OCI-LY7 (cell line): ENCODE data around the gene SND1. TPM values are rescaled to one million over a fixed set of nuclear protein-coding genes. Genes with fewer than 3 reads are reported as not detected.

Experiments used
- BruUV-seq: library from RNA; stranded (reverse); fragments of 400-500 nt; replicated peaks from 2 replicates; lab custom pipeline; 2021; lab: Mats Ljungman, UMichigan
- CTCF ChIA-PET: fragments of 300-600 bp; sonication (Branson Sonifier 250); formaldehyde crosslinking; loops from one replicate; lab custom pipeline; 2022; ENCODE audit warnings: antibody characterized with exemption; ENCODE audit not compliant: unreplicated experiment; lab: Charles Lee
- POLR2A ChIA-PET: fragments of 300-600 bp; sonication (Branson Sonifier 250); formaldehyde crosslinking; loops from one replicate; lab custom pipeline; 2022; ENCODE audit warnings: antibody characterized with exemption; lab: Charles Lee
- DNase-seq: peaks from one replicate; pipeline ENCODE4 v3.0.0-alpha.2; 2015; ENCODE audit warnings: low spot score
- H2AFZ ChIP-seq: fragments of 200-600 bp; sonication (generic), shearing (Covaris generic); 2 replicates; pipeline ENCODE4 v1.6.1; 2014; ENCODE audit warnings: mild to moderate bottlenecking, antibody characterized with exemption, low read length, moderate library complexity
- H3K27ac ChIP-seq: fragments of 200-600 bp; sonication (generic); 2 replicates; pipeline ENCODE4 v1.5.1; 2014; ENCODE audit warnings: mixed run types, low read depth, mild to moderate bottlenecking, moderate library complexity, low read length, inconsistent platforms; ENCODE audit not compliant: poor library complexity, severe bottlenecking
- H3K36me3 ChIP-seq: fragments of 200-600 bp; sonication (generic); 2 replicates; pipeline ENCODE4 v1.6.1; 2014; ENCODE audit warnings: mild to moderate bottlenecking, antibody characterized with exemption, low read length, moderate library complexity, mixed read lengths; ENCODE audit not compliant: insufficient read depth
- H3K4me1 ChIP-seq: fragments of 200-600 bp; sonication (generic); 2 replicates; pipeline ENCODE4 v1.5.1; 2014; ENCODE audit warnings: mild to moderate bottlenecking, low read length; ENCODE audit not compliant: insufficient read depth, poor library complexity, severe bottlenecking
- H3K4me2 ChIP-seq: fragments of 200-600 bp; sonication (generic); 2 replicates; pipeline ENCODE4 v1.6.1; 2014; ENCODE audit warnings: mild to moderate bottlenecking, low read length
- H3K4me3 ChIP-seq: fragments of 200-600 bp; sonication (generic); 2 replicates; pipeline ENCODE4 v1.5.1; 2014; ENCODE audit warnings: mild to moderate bottlenecking, low read depth, low read length; ENCODE audit not compliant: poor library complexity, severe bottlenecking
- H3K79me2 ChIP-seq: fragments of 200-600 bp; sonication (generic); 2 replicates; pipeline ENCODE4 v1.6.1; 2016; ENCODE audit warnings: low read depth, mild to moderate bottlenecking, low read length, moderate library complexity, mixed read lengths; ENCODE audit not compliant: insufficient read depth
- H3K9me2 ChIP-seq: fragments of 200-600 bp; sonication (generic); 2 replicates; pipeline ENCODE4 v1.6.1; 2016; ENCODE audit warnings: mild to moderate bottlenecking, low read length, mixed read lengths; ENCODE audit not compliant: insufficient read depth
- H3K9me3 ChIP-seq: fragments of 200-600 bp; sonication (generic); 2 replicates; pipeline ENCODE4 v1.6.1; 2014; ENCODE audit warnings: mild to moderate bottlenecking, mixed run types, low read length, mixed read lengths
- H4K20me1 ChIP-seq: fragments of 200-600 bp; sonication (generic); 2 replicates; pipeline ENCODE4 v1.6.1; 2014; ENCODE audit warnings: mild to moderate bottlenecking, antibody characterized with exemption, low read length, moderate library complexity, mixed read lengths; ENCODE audit not compliant: insufficient read depth
- CTCF ChIP-seq: fragments of 200-600 bp; sonication (generic); conservative IDR thresholded peaks from 2 replicates; pipeline ENCODE4 v1.5.1; 2014; ENCODE audit warnings: mild to moderate bottlenecking, antibody characterized with exemption, low read length, moderate library complexity, mixed read lengths
- EZH2phosphoT487 ChIP-seq: fragments of 200-600 bp; sonication (generic); IDR thresholded peaks from 2 replicates; pipeline ENCODE4 v1.6.1; 2018; ENCODE audit warnings: low read depth, borderline replicate concordance, mild to moderate bottlenecking, mixed run types, antibody characterized with exemption, low read length, moderate library complexity, mixed read lengths
- intact Hi-C: fragments of 100-400 bp; cut with micrococcal nuclease; formaldehyde crosslinking; loops from one replicate; pipeline ENCODE4 v1.10.0; 2022; ENCODE audit not compliant: unreplicated experiment
- total RNA-seq, 2 experiments: library from RNA; depleted of rRNA in 1 of 2; stranded (reverse); fragments of >200 nt in 1 of 2; shearing (Covaris generic) in 1 of 2; gene quantifications; 2 replicates each; pipeline ENCODE4 v1.2.3, GENCODE V29; 2014 to 2022

Gene SND1
- total RNA-seq, 2 experiments from 2014 or later: 111 to 221 TPM

- Histone ChIP-seq H4K20me1 (peaks cover 7% of the 10 kb centered on the region), H3K9me3 (no peaks in the 10 kb centered on the region), H3K79me2 (no peaks in the 10 kb centered on the region; the same call in 1 of the 2 replicates), H3K4me3 (no peak overlapping the region), H2AFZ (no peak overlapping the region), H3K27ac (no peak overlapping the region), H3K4me1 (no peaks in the 10 kb centered on the region), H3K9me2 (no peaks in the 10 kb centered on the region), H3K36me3 (no peaks in the 10 kb centered on the region), H3K4me2 (no peak overlapping the region)
- ChIA-PET POLR2A (interaction anchor here (0.6 to 1.1 kb wide), 3 partner anchors 8 to 30 kb away, joined by 3 read pairs; no protein-coding TSS in a partner anchor), CTCF (no interaction called here)
- no peak for DNase-seq
- intact Hi-C loops: no loop called here
- BruUV-seq: no TSS peak
- TF ChIP-seq EZH2phosphoT487 (no peak), CTCF (no peak)
These were observed 146.9 kb downstream of the SND1 start for GRCh38 chr7:127798769-127799372.

GRCh38 chr7:127799535-127800305 is 147.7 kb downstream of the SND1 start:
- ChIA-PET CTCF (no interaction called here), POLR2A (interaction anchor here (1.1 kb wide), 1 partner anchor 29 kb away, joined by 3 read pairs; no protein-coding TSS in a partner anchor)
- Histone ChIP-seq H2AFZ (no peak overlapping the region), H3K27ac (no peak overlapping the region), H3K4me1 (no peaks in the 10 kb centered on the region), H3K79me2 (no peaks in the 10 kb centered on the region; the same call in 1 of the 2 replicates), H3K36me3 (peaks cover 2% of the 10 kb centered on the region; the same call in 1 of the 2 replicates), H3K4me3 (no peak overlapping the region), H3K9me3 (no peaks in the 10 kb centered on the region), H3K4me2 (no peak overlapping the region), H3K9me2 (no peaks in the 10 kb centered on the region), H4K20me1 (peaks cover 4% of the 10 kb centered on the region; the same call in 1 of the 2 replicates)
- intact Hi-C loops: no loop called here
- DNase-seq: no peak
- no TSS peak for BruUV-seq
- TF ChIP-seq EZH2phosphoT487 (no peak), CTCF (no peak)
